K562 (cell line): Measurements from ENCODE around the gene NECAB3.

Experiments
- ARHGAP35 ChIP-seq: fragments of 450-650 bp; IDR thresholded peaks from 2 replicates; pipeline ENCODE4 v1.6.1; 2018; ENCODE audit not compliant: partially characterized antibody
- ETV6 ChIP-seq, 3 experiments: fragments of 150-350 bp in 1 of 3; sonication (generic) in 1 of 3; formaldehyde crosslinking in 1 of 3; IDR thresholded peaks; 2 replicates each; pipeline versions ENCODE4 v1.6.1 to v1.8.0; 2014 to 2022; ENCODE audit warnings: borderline replicate concordance in 2 of 3, low read depth in 2 of 3, antibody characterized with exemption in 1 of 3, low read length in 1 of 3, mild to moderate bottlenecking in 1 of 3, missing genetic modification reagents in 1 of 3
- FOSL1 ChIP-seq: fragments of 200-800 bp; sonication (Bioruptor generic); conservative IDR thresholded peaks from 2 replicates; pipeline ENCODE4 v1.6.1; 2016; ENCODE audit warnings: missing genetic modification characterization, missing compliant biosample characterization
- MAFK ChIP-seq: IDR thresholded peaks from 2 replicates; pipeline ENCODE4 v1.6.1; 2011; ENCODE audit warnings: low read length, improper control_type of control experiment
- MIER1 ChIP-seq: fragments of 450-650 bp; IDR thresholded peaks from 2 replicates; pipeline ENCODE4 v1.6.1; 2016; ENCODE audit warnings: antibody characterized with exemption, mild to moderate bottlenecking, low read depth
- NCOA6 ChIP-seq: fragments of 450-650 bp; IDR thresholded peaks from 2 replicates; pipeline ENCODE4 v1.6.1; 2017; ENCODE audit warnings: mild to moderate bottlenecking
- POLR2A ChIP-seq: fragments of 450-650 bp; conservative IDR thresholded peaks from 2 replicates; pipeline ENCODE4 v1.6.1; 2016
- SMARCA4 ChIP-seq: fragments of 450-650 bp; IDR thresholded peaks from 2 replicates; pipeline ENCODE4 v1.6.1; 2016
- SREBF1 ChIP-seq: fragments of 150-350 bp; IDR thresholded peaks from 2 replicates; pipeline ENCODE4 v1.6.1; 2014; ENCODE audit warnings: antibody characterized with exemption, low read depth, low read length, borderline replicate concordance
- ZBTB49 ChIP-seq: sonication (generic); formaldehyde crosslinking; IDR thresholded peaks from 2 replicates; pipeline ENCODE4 v1.8.0; 2022; ENCODE audit warnings: missing genetic modification reagents, mild to moderate bottlenecking, borderline replicate concordance

- TF ChIP-seq POLR2A = no peak
- no peak for TF ChIP-seq NCOA6
- TF ChIP-seq FOSL1 (tag) = no peak
- TF ChIP-seq ARHGAP35 = no peak
- TF ChIP-seq MAFK = no peak
- TF ChIP-seq MIER1 = no peak
- TF ChIP-seq SREBF1 = no peak
- no peak for TF ChIP-seq SMARCA4
- no peak for TF ChIP-seq ZBTB49 (CRISPR knock-in tag)
- no peak for TF ChIP-seq ETV6 (IDR thresholded peaks at IDR 0.05; ENCODE audit: borderline replicate concordance in 1 of 2, low read depth in 2 of 2, low read length in 1 of 2)
- TF ChIP-seq ETV6 (CRISPR knock-in tag; IDR thresholded peaks at IDR 0.05; ENCODE audit: borderline replicate concordance) = no peak
These were observed 15.7 kb downstream of the NECAB3 start for GRCh38 chr20:33658510-33658909.
